Heart right ventricle (tissue), 16 donors: ENCODE results near the gene WDR64. TPM values are rescaled to one million over a fixed set of nuclear protein-coding genes. Genes with fewer than 3 reads are reported as not detected.
"Not testable (repeated sequence)": the region's sequence is repeated elsewhere in the genome, so short reads cannot be mapped to it uniquely, and the experiment has no call there.

Experiments
- ATAC-seq, 8 donors: fragments of 200-7000 bp; cut with Tn5 transposase; one replicate each; pipeline ENCODE4 v1.9.1; 2020; ENCODE audit warnings: mild to moderate bottlenecking in 8 of 8, moderate library complexity in 8 of 8, moderate number of reproducible peaks in 1 of 8
- DNase-seq, 2 donors: peaks; one replicate each; pipeline ENCODE4 v3.0.0-alpha.2; 2020
- H3K27ac ChIP-seq, 10 donors: fragments of 200-600 bp; sonication (generic) in 2 of 10; one replicate each; pipeline versions ENCODE4 v1.5.0 to v1.8.0; 2020 to 2022; ENCODE audit warnings: mild to moderate bottlenecking in 3 of 10
- H3K27me3 ChIP-seq, 7 donors: fragments of 200-600 bp; one replicate each; pipeline ENCODE4 v1.8.0; 2021 to 2022; ENCODE audit warnings: mild to moderate bottlenecking in 2 of 7
- H3K36me3 ChIP-seq, 9 donors: fragments of 200-600 bp; sonication (generic) in 1 of 9; one replicate each; pipeline versions ENCODE4 v1.5.0 to v1.8.0; 2020 to 2022; ENCODE audit warnings: mild to moderate bottlenecking in 2 of 9
- H3K4me1 ChIP-seq, 9 donors: fragments of 200-600 bp; sonication (generic) in 1 of 9; one replicate each; pipeline versions ENCODE4 v1.5.0 to v1.8.0; 2020 to 2022; ENCODE audit warnings: mild to moderate bottlenecking in 4 of 9
- H3K4me3 ChIP-seq, 10 donors: fragments of 200-600 bp; sonication (generic) in 2 of 10; one replicate each; pipeline versions ENCODE4 v1.5.0 to v1.8.0; 2020 to 2022; ENCODE audit warnings: mild to moderate bottlenecking in 7 of 10, moderate library complexity in 2 of 10
- H3K9me3 ChIP-seq, 11 donors: fragments of 200-600 bp in 10 of 11; sonication (generic) in 2 of 11; one replicate each; pipeline versions ENCODE4 v1.5.0 to v1.8.0; 2013 to 2022; ENCODE audit warnings: mild to moderate bottlenecking in 2 of 11, control low read depth in 1 of 11, moderate library complexity in 1 of 11
- CTCF ChIP-seq, 9 donors: fragments of 200-600 bp; sonication (generic) in 2 of 9; IDR thresholded peaks; one replicate each; pipeline versions ENCODE4 v1.5.0 to v1.8.0; 2021 to 2022; ENCODE audit warnings: antibody characterized with exemption in 9 of 9, mild to moderate bottlenecking in 5 of 9, moderate library complexity in 1 of 9
- WGBS, 2 donors: extraction: QIAGEN DNeasy Blood & Tissue Kit; methylation state at CpG; one replicate each; pipeline ENCODE4 v1.1.7; 2013; ENCODE audit warnings: inconsistent platforms in 1 of 2; 5-methylcytosine and 5-hydroxymethylcytosine counted together
- intact Hi-C, 10 donors: fragments of 100-400 bp; cut with DNase I; formaldehyde crosslinking; loops; one replicate each; pipeline versions ENCODE4 v1.11.1 to v1.14.2; 2022
- polyA plus RNA-seq, 2 donors: library from polyadenylated mRNA; stranded (reverse); fragments of 200-250 nt; gene quantifications; one replicate each; pipeline ENCODE4 v1.2.3, GENCODE V29; 2013
- total RNA-seq, 10 donors: library from RNA; stranded (reverse); fragmentation: NEBNext Ultra II Directional in 3 of 10; extraction: Animal tissue kit (Norgen Biotek cat#: 25700) in 3 of 10; gene quantifications; one replicate each; pipeline versions ENCODE4 v1.2.1 to v1.2.4, GENCODE V29; 2021 to 2023
- donor health status: Arrhythmogenic right ventricular cardiomyopathy.
- donor health status: ischemic (EF 13 %, LVEDD 7.1; RV severe dilation, severe dysfunction).
- donor health status: healthy with polysubstance abuse.
- donor health status: DM: no; HTN: yes; CAD: no.
- donor health status: DM: no; HTN: no; CAD: no.
- donor health status: ischemic (EF 25% LVEDD 6.9; RV normal size, moderate dysfunction).
- donor health status: ischemic (EF 25% LVEDD 5.7; RV mildly dilated, moderate dysfunction).
- donor health status: healthy.
- donor health status: DM: yes; HTN: yes; CAD: no.
- donor health status: Ischemic cardiomyopathy.
- donor health status: ischemic (EF 35%, LVEDD 5.7; RV mildly dilated, moderate dysfunction).
- donor health status: nonischemic (EF 11% LVEDD 7.7; RV severe dilation, severe dysfunction).
- donor health status: DM: yes; HTN: yes; CAD: no.
- donor health status: PGD.
- donor health status: ischemic (EF 29% LVEDD 5.4; RV normal size, mild dysfunction).
- donor health status: nonischemic (EF 23%, LVEDD 6.1; RV moderate dilation, normal function).

Gene WDR64
- total and polyA plus RNA-seq, 12 donors: 0.59 TPM; not detected in 11

- Histone ChIP-seq H3K27me3 (peaks cover 0 to 3% (median 0%) of the 10 kb centered on the region in 7 donors), H3K9me3 (no peaks in the 10 kb centered on the region), H3K4me3 (no peak overlapping the region), H3K36me3 (no peaks in the 10 kb centered on the region), H3K4me1 (no peaks in the 10 kb centered on the region), H3K27ac (no peak overlapping the region)
- no peak for TF ChIP-seq CTCF (IDR thresholded peaks at IDR 0.05)
- 78 to 89% methylated on average over 1 of the region's 1 CpG for WGBS, 2 donors
- no peak for DNase-seq
- ATAC-seq: no peak
- intact Hi-C loops: no loop called here
These were observed 2.6 kb downstream of the WDR64 start for GRCh38 chr1:241654641-241655040.

- ATAC-seq (no peak), DNase-seq (no peak)
- H3K4me1 ChIP-seq: no peaks in the 10 kb centered on the region
- TF ChIP-seq CTCF (IDR thresholded peaks at IDR 0.05): no peak
- H3K9me3 ChIP-seq: no peaks in the 10 kb centered on the region
- peaks cover 0 to 4% (median 0%) of the 10 kb centered on the region in 7 donors for H3K27me3 ChIP-seq
- H3K27ac ChIP-seq: no peak overlapping the region
- no peaks in the 10 kb centered on the region for H3K36me3 ChIP-seq
- 87 to 97% methylated on average over 3 of the region's 3 CpGs for WGBS, 2 donors
- H3K4me3 ChIP-seq: no peak overlapping the region
- intact Hi-C loops: no loop called here
These were observed 6.2 kb downstream of the WDR64 start for GRCh38 chr1:241658081-241658793.

- DNase-seq, H3K36me3 ChIP-seq, H3K9me3 ChIP-seq, H3K27me3 ChIP-seq, H3K4me3 ChIP-seq, H3K27ac ChIP-seq, ATAC-seq, H3K4me1 ChIP-seq, intact Hi-C loops: not testable (repeated sequence)
- WGBS, 2 donors: 89 to 91% methylated on average over 2 of the region's 2 CpGs
These were observed 6.9 kb downstream of the WDR64 start for GRCh38 chr1:241659016-241659415.

GRCh38 chr1:241660424-241660972 lies 8.4 kb downstream of the WDR64 start:
- no peak for TF ChIP-seq CTCF (IDR thresholded peaks at IDR 0.05)
- Histone ChIP-seq H3K27ac (no peak overlapping the region), H3K4me3 (no peak overlapping the region), H3K36me3 (no peaks in the 10 kb centered on the region), H3K9me3 (no peaks in the 10 kb centered on the region), H3K27me3 (peaks cover 0 to 4% (median 0%) of the 10 kb centered on the region in 7 donors), H3K4me1 (no peaks in the 10 kb centered on the region)
- 85 to 90% methylated on average over 5 of the region's 5 CpGs for WGBS, 2 donors
- intact Hi-C loops: loop anchor here in 1 of 10 donors (10.0 kb wide), 1 partner anchor 56 kb away; no protein-coding TSS in a partner anchor
- DNase-seq: no peak
- ATAC-seq: no peak

GRCh38 chr1:241666419-241666818 lies 14.3 kb downstream of the WDR64 start:
- no peak overlapping the region for H3K27ac ChIP-seq

More at GRCh38 chr1:241666419-241666818, 14.3 kb downstream of the WDR64 start:
- 84 to 89% methylated on average over 3 of the region's 3 CpGs for WGBS, 2 donors
- no peak overlapping the region for H3K4me3 ChIP-seq
- no peak for DNase-seq
- intact Hi-C loops: loop anchor here in 1 of 10 donors (10.0 kb wide), 1 partner anchor 62 kb away; no protein-coding TSS in a partner anchor
- no peaks in the 10 kb centered on the region for H3K4me1 ChIP-seq
- no peak for ATAC-seq
- H3K36me3 ChIP-seq: no peaks in the 10 kb centered on the region
- no peaks in the 10 kb centered on the region for H3K9me3 ChIP-seq
- TF ChIP-seq CTCF (IDR thresholded peaks at IDR 0.05): no peak
- H3K27me3 ChIP-seq: peaks cover 0 to under 1% (median 0%) of the 10 kb centered on the region in 7 donors
